Heart right ventricle (tissue), 16 donors: ENCODE measurements around the gene ZNF154. TPM values are rescaled to one million over a fixed set of nuclear protein-coding genes. Genes with fewer than 3 reads are reported as not detected.

Experiments used
- ATAC-seq, 8 donors: fragments of 200-7000 bp; cut with Tn5 transposase; one replicate each; pipeline ENCODE4 v1.9.1; 2020; ENCODE audit warnings: mild to moderate bottlenecking in 8 of 8, moderate library complexity in 8 of 8, moderate number of reproducible peaks in 1 of 8
- DNase-seq, 2 donors: peaks; one replicate each; pipeline ENCODE4 v3.0.0-alpha.2; 2020
- H3K27ac ChIP-seq, 10 donors: fragments of 200-600 bp; sonication (generic) in 2 of 10; one replicate each; pipeline versions ENCODE4 v1.5.0 to v1.8.0; 2020 to 2022; ENCODE audit warnings: mild to moderate bottlenecking in 3 of 10
- H3K27me3 ChIP-seq, 7 donors: fragments of 200-600 bp; one replicate each; pipeline ENCODE4 v1.8.0; 2021 to 2022; ENCODE audit warnings: mild to moderate bottlenecking in 2 of 7
- H3K36me3 ChIP-seq, 9 donors: fragments of 200-600 bp; sonication (generic) in 1 of 9; one replicate each; pipeline versions ENCODE4 v1.5.0 to v1.8.0; 2020 to 2022; ENCODE audit warnings: mild to moderate bottlenecking in 2 of 9
- H3K4me1 ChIP-seq, 9 donors: fragments of 200-600 bp; sonication (generic) in 1 of 9; one replicate each; pipeline versions ENCODE4 v1.5.0 to v1.8.0; 2020 to 2022; ENCODE audit warnings: mild to moderate bottlenecking in 4 of 9
- H3K4me3 ChIP-seq, 10 donors: fragments of 200-600 bp; sonication (generic) in 2 of 10; one replicate each; pipeline versions ENCODE4 v1.5.0 to v1.8.0; 2020 to 2022; ENCODE audit warnings: mild to moderate bottlenecking in 7 of 10, moderate library complexity in 2 of 10
- H3K9me3 ChIP-seq, 11 donors: fragments of 200-600 bp in 10 of 11; sonication (generic) in 2 of 11; one replicate each; pipeline versions ENCODE4 v1.5.0 to v1.8.0; 2013 to 2022; ENCODE audit warnings: mild to moderate bottlenecking in 2 of 11, control low read depth in 1 of 11, moderate library complexity in 1 of 11
- CTCF ChIP-seq, 9 donors: fragments of 200-600 bp; sonication (generic) in 2 of 9; IDR thresholded peaks; one replicate each; pipeline versions ENCODE4 v1.5.0 to v1.8.0; 2021 to 2022; ENCODE audit warnings: antibody characterized with exemption in 9 of 9, mild to moderate bottlenecking in 5 of 9, moderate library complexity in 1 of 9
- WGBS, 2 donors: extraction: QIAGEN DNeasy Blood & Tissue Kit; methylation state at CpG; one replicate each; pipeline ENCODE4 v1.1.7; 2013; ENCODE audit warnings: inconsistent platforms in 1 of 2; 5-methylcytosine and 5-hydroxymethylcytosine counted together
- intact Hi-C, 10 donors: fragments of 100-400 bp; cut with DNase I; formaldehyde crosslinking; loops; one replicate each; pipeline versions ENCODE4 v1.11.1 to v1.14.2; 2022
- polyA plus RNA-seq, 2 donors: library from polyadenylated mRNA; stranded (reverse); fragments of 200-250 nt; gene quantifications; one replicate each; pipeline ENCODE4 v1.2.3, GENCODE V29; 2013
- total RNA-seq, 10 donors: library from RNA; stranded (reverse); fragmentation: NEBNext Ultra II Directional in 3 of 10; extraction: Animal tissue kit (Norgen Biotek cat#: 25700) in 3 of 10; gene quantifications; one replicate each; pipeline versions ENCODE4 v1.2.1 to v1.2.4, GENCODE V29; 2021 to 2023
- donor health status: Arrhythmogenic right ventricular cardiomyopathy.
- donor health status: ischemic (EF 13 %, LVEDD 7.1; RV severe dilation, severe dysfunction).
- donor health status: healthy with polysubstance abuse.
- donor health status: DM: no; HTN: yes; CAD: no.
- donor health status: DM: no; HTN: no; CAD: no.
- donor health status: ischemic (EF 25% LVEDD 6.9; RV normal size, moderate dysfunction).
- donor health status: ischemic (EF 25% LVEDD 5.7; RV mildly dilated, moderate dysfunction).
- donor health status: healthy.
- donor health status: DM: yes; HTN: yes; CAD: no.
- donor health status: Ischemic cardiomyopathy.
- donor health status: ischemic (EF 35%, LVEDD 5.7; RV mildly dilated, moderate dysfunction).
- donor health status: nonischemic (EF 11% LVEDD 7.7; RV severe dilation, severe dysfunction).
- donor health status: DM: yes; HTN: yes; CAD: no.
- donor health status: PGD.
- donor health status: ischemic (EF 29% LVEDD 5.4; RV normal size, mild dysfunction).
- donor health status: nonischemic (EF 23%, LVEDD 6.1; RV moderate dilation, normal function).

Gene ZNF154
- total and polyA plus RNA-seq, 12 donors = 1.2 to 6.4 (median 4.4) TPM

GRCh38 chr19:57656346-57656745 lies 52.7 kb downstream of the ZNF154 start:
- Histone ChIP-seq H3K27ac (no peak overlapping the region), H3K27me3 (peaks cover 0 to 8% (median 0%) of the 10 kb centered on the region in 7 donors), H3K9me3 (peaks cover 0 to 38% (median 0%) of the 10 kb centered on the region in 11 donors), H3K4me1 (peaks cover 0 to 8% (median 0%) of the 10 kb centered on the region in 9 donors), H3K36me3 (no peaks in the 10 kb centered on the region), H3K4me3 (no peak overlapping the region)
- intact Hi-C loops = no loop called here
- DNase-seq (no peak), ATAC-seq (no peak)
- WGBS, 2 donors = 78 to 88% methylated on average over 1 of the region's 1 CpG
- TF ChIP-seq CTCF (IDR thresholded peaks at IDR 0.05) = no peak

- intact Hi-C loops = no loop called here
- H3K36me3 ChIP-seq = no peaks in the 10 kb centered on the region
- ATAC-seq = no peak
- 43 to 91% methylated on average over 1 of the region's 1 CpG for whole genome bisulfite sequencing, 2 donors
- no peak for DNase-seq
- H3K9me3 ChIP-seq = peaks cover 0 to 38% (median 0%) of the 10 kb centered on the region in 11 donors
- H3K4me3 ChIP-seq = no peak overlapping the region
- H3K27me3 ChIP-seq = peaks cover 0 to 3% (median 0%) of the 10 kb centered on the region in 7 donors
- H3K4me1 ChIP-seq = peaks cover 0 to 15% (median 0%) of the 10 kb centered on the region in 9 donors
- H3K27ac ChIP-seq = no peak overlapping the region
- TF ChIP-seq CTCF (IDR thresholded peaks at IDR 0.05) = no peak
Observed at GRCh38 chr19:57655443-57655842, 53.6 kb downstream of the ZNF154 start.

GRCh38 chr19:57653689-57654088 lies 55.3 kb downstream of the ZNF154 start:
- TF ChIP-seq CTCF (IDR thresholded peaks at IDR 0.05) = no peak
- no peak overlapping the region for H3K4me3 ChIP-seq
- H3K4me1 ChIP-seq = peaks cover 0 to 15% (median 0%) of the 10 kb centered on the region in 9 donors
- H3K27ac ChIP-seq = no peak overlapping the region
- H3K36me3 ChIP-seq = no peaks in the 10 kb centered on the region
- intact Hi-C loops = no loop called here
- ATAC-seq (no peak), DNase-seq (no peak)
- H3K9me3 ChIP-seq = peaks cover 0 to 38% (median 0%) of the 10 kb centered on the region in 11 donors
- 84 to 87% methylated on average over 2 of the region's 2 CpGs for WGBS, 2 donors
- peaks cover 0 to 3% (median 0%) of the 10 kb centered on the region in 7 donors for H3K27me3 ChIP-seq

GRCh38 chr19:57651654-57651996 lies 57.4 kb downstream of the ZNF154 start:
- TF ChIP-seq CTCF (IDR thresholded peaks at IDR 0.05) = peak in 1 of 9 donors; percentile 28
- H3K4me3 ChIP-seq = peak overlapping the region in 6 of 10 donors; percentile 1 to 40 (median 38)
- intact Hi-C loops = loop anchor here in 1 of 10 donors (1.0 kb wide), 1 partner anchor 119 kb away; no protein-coding TSS in a partner anchor
- peak overlapping the region in 5 of 10 donors; percentile 33 to 60 (median 52) for H3K27ac ChIP-seq
- no peak for DNase-seq
- ATAC-seq = peak in 2 of 8 donors; percentile 11 to 14
- peaks cover 0 to 3% (median 0%) of the 10 kb centered on the region in 7 donors for H3K27me3 ChIP-seq
- H3K36me3 ChIP-seq = no peaks in the 10 kb centered on the region
- peaks cover 0 to 15% (median 0%) of the 10 kb centered on the region in 9 donors for H3K4me1 ChIP-seq
- 42 to 44% methylated on average over 6 of the region's 6 CpGs for WGBS, 2 donors
- peaks cover 0 to 50% (median 0%) of the 10 kb centered on the region in 11 donors for H3K9me3 ChIP-seq
